ENCODE measurements around the gene DCBLD2.
"Not testable (repeated sequence)": the region's sequence is repeated elsewhere in the genome, so short reads cannot be mapped to it uniquely, and the experiment has no call there.

DCBLD2 gene

GRCh38 chr3:98890965-98891910 is 10.3 kb downstream of the DCBLD2 start:
- DNase-seq, result no peak

- no peak for DNase-seq
Observed at GRCh38 chr3:98890181-98890835, 11.2 kb downstream of the DCBLD2 start.

DNA sequence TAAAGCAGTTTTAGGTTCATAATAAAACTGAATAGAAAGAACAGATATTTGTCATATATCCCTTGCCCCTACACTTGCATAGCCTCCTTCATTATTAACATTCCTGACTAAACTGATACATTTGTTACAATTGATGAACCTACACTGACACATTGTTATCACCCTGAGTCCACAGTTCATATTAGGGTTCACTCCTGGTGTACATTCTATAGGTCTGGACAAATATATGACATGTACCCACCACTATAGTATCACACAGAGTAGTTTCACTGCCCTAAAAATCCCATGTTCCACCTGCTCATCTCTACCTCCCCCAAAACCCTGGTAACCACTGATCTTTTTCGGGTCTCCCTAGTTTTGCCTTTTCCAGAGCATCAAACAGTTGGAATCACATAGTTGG is 13.8 kb downstream of the DCBLD2 start:
- no peak for DNase-seq

- DNase-seq, result no peak
Observed at GRCh38 chr3:98886525-98886924, 15.0 kb downstream of the DCBLD2 start.

DNA sequence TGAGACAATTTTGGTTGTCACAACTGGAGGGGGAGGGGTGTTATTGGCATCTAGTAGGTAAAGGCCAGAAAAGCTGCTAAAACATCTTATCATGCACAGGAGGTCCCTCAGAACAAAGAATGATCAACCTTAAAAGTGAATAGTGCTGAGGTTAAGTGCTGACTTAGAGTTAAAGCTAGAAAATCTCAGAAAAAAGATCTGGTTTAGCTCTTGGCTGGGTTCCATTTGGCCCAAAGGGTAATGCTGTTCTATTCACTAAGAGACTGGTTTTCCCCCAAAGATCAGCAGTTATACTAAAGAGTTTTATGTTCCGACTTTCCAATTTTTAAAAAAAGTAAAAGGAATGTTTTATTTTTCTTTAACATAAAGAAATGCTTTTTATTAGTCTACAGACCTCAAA is 15.6 kb downstream of the DCBLD2 start:
- DNase-seq, result no peak

- no peak for DNase-seq
Observed at GRCh38 chr3:98884675-98885371, 16.7 kb downstream of the DCBLD2 start.

- not testable (repeated sequence) for DNase-seq
Observed at GRCh38 chr3:98882614-98883333, 18.7 kb downstream of the DCBLD2 start.

GRCh38 chr3:98877132-98877531 is 24.4 kb downstream of the DCBLD2 start:
- DNase-seq, result no peak

GRCh38 chr3:98875535-98875934 is 26.0 kb downstream of the DCBLD2 start:
- DNase-seq, result no peak

DNA sequence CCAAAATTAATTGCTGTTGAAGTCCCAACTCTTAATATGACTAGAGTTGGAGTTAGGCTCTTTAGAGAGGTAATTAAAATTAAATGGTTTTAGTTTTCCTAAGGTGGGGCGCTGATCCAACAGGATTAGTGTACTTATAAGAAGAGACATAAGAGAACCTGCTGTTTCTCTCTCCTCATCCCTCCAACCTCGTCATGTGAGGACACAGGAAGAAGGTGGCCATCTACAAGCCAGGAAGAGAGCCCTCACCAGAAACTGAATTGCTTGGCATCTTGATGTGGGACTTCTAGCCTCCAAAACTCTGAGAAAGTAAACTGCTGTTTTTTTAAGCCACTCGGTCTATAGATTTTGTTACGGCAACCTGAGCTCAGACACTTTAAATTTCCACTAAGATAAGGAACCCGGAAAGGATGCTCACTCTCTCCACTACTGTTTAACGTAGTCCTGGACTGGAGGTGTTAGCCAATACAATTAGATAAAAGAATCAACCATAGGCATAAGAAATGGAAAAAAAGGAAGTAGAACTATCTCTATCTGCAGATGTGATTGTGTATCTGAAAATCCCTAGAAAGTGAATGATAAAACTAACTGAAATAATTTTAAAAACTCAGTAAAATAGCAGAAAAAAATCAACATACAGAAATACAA is 26.8 kb downstream of the DCBLD2 start:
- no peak for DNase-seq

GRCh38 chr3:98869391-98869790 is 32.1 kb downstream of the DCBLD2 start:
- no peak for DNase-seq

DNA sequence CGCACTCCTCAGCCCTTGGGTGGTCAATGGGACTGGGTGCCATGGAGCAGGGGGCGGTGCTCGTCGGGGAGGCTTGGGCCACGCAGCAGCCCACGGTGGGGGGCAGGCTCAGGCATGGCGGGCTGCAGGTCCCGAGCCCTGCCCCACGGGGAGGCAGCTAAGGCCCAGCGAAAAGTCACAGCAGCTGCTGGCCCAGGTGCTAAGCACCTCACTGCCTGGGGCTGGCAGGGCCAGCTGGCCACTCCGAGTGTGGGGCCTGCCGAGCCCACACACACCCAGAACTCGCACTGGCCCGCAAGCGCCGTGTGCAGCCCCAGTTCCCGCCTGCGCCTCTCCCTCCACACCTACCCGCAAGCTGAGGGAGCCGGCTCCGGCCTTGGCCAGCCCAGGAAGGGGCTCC is 43.5 kb downstream of the DCBLD2 start:
- DNase-seq, result not testable (repeated sequence)

GRCh38 chr3:98857258-98857657 is 44.2 kb downstream of the DCBLD2 start:
- DNase-seq, result not testable (repeated sequence)

- DNase-seq, result no peak
Observed at GRCh38 chr3:98856724-98857123, 44.8 kb downstream of the DCBLD2 start.

GRCh38 chr3:98855806-98856400 is 45.6 kb downstream of the DCBLD2 start:
- DNase-seq, result no peak

DNA sequence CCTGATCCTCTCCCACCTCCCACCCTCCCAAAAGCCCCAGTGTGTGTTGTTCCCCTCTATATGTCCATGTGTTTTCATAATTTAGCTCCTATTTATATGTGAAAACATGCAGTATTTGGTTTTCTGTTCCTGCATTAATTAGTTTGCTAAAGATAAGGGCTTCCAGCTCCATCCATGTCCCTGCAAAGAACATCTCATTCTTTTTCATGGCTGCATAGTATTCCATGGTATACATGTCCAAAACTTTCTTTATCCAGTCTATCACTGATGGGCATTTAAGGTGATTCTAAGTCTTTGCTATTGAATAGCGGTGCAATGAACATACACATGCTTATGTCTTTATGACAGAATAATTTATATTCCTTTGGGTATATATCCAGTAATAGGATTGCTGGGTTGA is 53.4 kb downstream of the DCBLD2 start:
- no peak for DNase-seq

GRCh38 chr3:98846101-98846500 is 55.4 kb downstream of the DCBLD2 start:
- DNase-seq, result no peak

DNA sequence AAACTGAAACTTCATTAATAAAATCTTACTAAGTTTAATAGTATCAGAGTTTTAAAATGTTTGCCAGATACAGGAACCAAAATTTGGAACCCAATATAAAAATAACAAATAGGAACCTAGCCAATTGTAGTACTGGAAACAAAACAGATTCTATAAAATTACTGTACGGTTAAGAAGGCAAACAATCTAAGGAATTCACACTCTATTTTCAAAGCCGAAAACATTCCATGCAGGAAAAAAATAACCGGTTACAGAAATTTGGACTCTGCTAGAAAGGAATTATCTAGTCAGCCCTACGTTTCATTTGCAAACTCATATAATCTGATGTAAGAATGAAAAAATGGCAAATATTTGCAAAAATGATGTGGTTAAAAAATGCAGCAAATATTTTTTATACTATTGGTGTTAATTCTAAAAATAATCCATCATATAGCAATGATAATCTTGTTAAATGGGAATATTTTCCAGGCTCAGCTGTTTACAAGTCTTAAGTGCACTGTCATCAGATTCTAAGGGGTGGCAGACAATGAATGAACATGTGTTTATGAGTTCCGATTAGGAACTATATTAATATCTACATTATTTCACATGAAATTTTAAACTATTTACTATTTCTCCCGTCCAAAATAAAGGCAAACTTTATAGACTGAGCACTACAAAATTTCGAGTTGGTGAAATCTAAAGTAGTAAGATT is 58.1 kb downstream of the DCBLD2 start:
- DNase-seq, result no peak

GRCh38 chr3:98839846-98840245 is 61.6 kb downstream of the DCBLD2 start:
- DNase-seq, result no peak

DNA sequence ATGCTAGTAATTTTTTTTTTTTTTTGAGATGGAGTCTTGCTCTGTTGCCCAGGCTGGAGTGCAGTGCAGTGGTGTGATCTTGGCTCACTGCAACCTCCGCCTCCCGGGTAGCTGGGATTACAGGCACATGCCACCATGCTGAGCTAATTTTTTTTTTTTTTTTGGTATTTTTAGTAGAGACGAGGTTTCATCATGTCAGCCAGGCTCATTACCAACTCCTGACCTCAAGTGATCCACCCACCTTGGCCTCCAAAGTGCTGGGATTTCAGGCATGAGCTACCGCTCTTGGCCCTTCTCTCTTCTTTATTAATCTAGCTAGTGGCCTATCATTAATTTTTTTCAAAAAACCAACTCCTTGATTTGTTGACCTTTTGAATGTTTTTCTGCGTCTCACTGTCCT is 70.4 kb downstream of the DCBLD2 start:
- not testable (repeated sequence) for DNase-seq

DNA sequence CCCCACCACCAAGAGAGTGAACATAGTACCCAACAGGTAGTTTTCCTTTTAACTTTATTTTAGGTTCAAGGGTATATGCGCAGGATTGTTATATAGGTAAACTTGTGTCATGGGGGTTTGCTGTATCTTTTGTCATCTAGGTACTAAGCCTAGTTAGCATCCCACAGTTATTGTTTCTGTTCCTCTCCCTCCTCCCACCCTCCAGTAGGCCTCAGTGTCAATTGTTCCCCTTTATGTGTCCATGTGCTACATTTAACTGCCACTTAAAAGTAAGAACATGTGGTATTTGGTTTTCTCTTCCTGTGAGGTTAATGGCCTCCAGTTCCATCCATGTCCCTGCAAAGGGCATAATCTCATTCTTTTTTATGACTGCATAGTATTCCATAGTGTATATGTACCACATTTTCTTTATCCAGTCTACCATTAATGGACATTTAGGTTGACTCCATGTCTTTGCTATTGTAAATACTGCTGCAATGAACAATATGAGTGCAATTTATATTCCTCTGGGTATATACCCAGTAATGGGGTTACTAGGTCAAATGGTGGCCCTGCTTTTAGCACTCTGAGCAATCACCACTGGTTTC is 72.2 kb downstream of the DCBLD2 start:
- no peak for DNase-seq
